Stimulated activated CD8-positive, alpha-beta memory T cell treated with anti-CD3 and anti-CD28 coated beads, Interleukin-7, amount 100 ng/mL, for 4 hours (primary cell): ENCODE measurements around the gene CYP46A1.

Source experiments
- DNase-seq, 2 donors: peaks; one replicate each; pipeline ENCODE4 v3.0.0-alpha.2; 2020; ENCODE audit warnings: low read depth in 2 of 2

The CYP46A1 gene

DNA sequence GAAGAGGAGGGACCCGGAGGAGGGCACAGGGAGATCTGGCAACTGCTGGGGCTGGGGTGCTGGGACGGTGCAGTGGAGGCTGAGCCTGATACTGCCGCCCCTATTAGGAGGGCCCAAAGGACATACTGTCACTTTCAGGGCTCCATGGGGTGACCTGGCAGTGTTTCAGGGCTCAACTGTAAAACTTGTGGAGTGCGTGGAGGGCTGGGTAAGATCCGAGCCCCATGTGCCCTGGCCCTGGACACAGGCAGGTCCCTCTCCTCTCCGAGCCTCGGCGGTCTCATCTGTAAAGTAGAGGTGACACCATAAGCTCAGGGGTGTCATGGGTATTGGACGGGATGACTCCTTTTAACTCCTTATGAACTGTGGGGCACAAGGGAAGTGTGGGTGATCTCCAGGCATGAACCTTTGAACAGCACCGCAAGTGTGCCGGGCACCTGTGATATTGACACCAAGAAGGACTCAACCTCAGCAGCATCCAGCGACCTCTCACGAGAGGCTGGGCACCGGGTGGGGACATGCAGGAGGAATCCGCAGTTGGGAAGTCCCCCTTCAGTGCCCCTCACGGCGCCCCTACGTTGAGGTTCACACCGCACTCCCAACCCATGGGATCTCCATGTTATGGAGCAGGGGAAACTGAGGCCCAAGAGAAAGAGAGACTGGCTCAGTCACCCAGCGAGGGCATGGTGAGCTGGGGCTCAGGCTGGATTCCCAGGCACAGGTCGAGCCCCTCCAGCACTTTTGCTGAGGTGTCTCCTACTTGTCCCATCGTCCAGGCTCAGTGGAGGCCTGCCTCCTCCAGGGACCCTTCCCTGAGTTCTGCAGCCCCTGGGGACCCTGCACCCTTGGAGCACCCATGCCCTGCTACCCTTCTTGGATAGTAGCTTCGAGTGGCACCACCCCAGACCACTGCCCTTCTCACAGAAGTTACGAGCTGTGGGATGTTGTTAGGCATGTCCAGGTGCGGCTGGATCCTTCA is 58.7 kb downstream of the CYP46A1 start:
- DNase-seq, result no peak

DNA sequence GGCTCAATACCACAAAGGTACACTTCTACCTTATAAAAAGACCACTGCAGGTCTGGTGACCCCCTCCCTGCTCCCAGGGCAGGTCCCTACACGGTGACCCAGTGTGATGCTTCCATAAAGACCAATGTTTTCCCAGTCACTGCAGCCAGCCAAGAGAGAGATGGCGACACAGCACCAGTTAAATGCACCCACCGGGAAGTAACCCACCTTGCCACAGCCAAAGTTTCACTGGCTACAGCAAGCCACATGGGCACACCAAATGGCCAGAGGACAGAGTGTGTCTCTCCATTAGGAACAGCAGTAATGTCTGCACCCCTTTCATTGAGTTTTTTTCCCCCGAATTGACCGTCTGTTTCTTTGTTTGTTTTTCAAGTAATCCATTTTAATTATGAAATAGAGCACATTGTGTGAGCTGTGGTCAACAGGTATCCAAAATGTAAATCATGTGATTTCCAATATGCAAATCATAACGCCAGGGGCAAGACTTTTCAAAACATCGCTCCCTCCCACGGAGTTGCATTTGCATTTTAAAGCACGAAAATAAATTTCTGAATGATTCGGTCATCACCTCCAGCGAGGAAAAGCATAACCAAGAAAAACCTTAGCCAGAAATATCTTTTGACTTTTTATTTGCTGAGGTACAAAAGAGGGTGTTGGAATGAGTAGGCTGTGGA is 60.2 kb downstream of the CYP46A1 start:
- no peak for DNase-seq

GRCh38 chr14:99744873-99745224 is 60.8 kb downstream of the CYP46A1 start:
- no peak for DNase-seq

DNA sequence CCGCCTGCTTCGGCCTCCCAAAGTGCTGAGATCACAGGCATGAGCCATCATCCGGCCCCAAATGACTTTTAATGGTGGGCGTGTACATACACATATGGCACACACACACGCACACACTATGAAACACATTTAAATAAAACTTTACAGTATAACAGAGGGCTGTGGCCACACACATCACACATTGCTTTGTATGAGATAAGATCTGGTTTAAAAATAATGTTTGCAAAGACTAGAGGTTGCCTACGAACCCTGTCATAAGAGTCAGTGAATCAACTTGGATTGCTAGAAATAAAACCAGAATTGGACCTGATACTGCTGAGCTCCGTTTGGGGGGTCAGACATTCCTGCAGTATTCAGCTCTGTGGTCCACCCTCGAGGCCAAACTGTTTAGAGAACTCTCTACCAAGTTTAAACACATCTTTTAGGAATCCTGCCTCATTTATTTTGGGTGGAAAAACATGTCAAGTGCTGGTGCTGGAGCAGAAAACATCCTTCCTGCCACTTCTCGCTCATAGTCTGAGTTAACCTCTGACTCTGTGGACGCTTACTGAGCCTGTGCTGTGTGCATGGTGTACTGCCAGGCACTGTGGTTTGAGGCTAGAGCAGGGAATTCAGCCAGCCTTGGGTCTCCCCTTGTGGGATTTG is 61.3 kb downstream of the CYP46A1 start:
- DNase-seq, result no peak

DNA sequence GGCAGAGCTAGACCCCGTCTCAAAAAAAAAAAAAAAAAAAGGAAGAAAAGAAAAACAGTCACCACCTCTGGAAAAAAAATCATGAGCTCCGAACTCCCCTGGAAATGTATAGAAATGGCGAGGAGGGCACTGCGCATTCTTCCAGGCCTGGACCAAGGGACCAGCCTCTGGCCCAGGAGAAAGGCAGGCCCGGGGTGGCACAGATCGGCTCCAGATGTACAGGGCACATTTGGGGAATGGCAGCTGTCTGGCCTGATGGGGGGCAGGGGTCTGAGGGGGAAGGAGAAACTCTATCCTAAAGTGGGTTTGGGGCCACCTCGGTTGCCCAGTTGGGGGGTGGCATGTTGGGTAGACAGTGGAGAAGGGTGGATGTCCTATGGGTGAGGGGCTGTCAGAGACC is 63.1 kb downstream of the CYP46A1 start:
- DNase-seq, result no peak

DNA sequence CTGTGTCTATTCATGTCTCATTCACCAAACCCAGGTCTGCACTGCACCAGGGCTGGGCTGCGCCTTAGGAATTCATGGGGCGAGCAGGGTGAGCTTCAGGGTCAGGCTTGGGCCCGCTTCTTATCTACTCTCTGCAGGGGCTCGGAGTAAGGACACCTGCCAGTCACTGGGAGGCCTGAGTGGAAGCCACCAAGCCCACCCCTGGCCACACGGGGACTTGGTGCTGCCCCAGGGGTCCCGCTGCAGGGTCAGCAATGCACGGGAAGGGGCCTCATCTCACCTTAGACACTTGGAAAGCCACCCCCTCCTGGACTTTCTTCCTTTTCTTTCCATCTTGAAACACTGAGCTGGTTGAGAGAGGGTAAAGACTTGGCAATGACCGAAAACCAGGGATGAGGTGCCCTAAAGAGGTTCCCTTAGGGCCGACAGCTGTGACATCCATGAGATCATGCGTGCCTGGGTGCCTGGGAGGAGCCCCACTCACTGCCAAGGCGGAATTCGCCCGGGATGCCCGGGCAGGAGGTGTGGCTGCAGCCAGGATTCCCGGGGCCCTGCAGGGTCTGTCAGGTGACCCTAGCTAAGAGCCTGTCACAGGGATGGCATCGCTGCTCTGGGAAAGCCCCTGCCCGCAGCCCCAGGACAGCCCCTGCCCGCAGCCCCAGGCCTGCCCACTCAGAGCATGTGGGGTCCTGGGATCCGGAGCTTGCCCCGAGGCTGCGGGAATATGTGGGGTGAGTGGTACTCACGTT is 63.7 kb downstream of the CYP46A1 start:
- no peak for DNase-seq

DNA sequence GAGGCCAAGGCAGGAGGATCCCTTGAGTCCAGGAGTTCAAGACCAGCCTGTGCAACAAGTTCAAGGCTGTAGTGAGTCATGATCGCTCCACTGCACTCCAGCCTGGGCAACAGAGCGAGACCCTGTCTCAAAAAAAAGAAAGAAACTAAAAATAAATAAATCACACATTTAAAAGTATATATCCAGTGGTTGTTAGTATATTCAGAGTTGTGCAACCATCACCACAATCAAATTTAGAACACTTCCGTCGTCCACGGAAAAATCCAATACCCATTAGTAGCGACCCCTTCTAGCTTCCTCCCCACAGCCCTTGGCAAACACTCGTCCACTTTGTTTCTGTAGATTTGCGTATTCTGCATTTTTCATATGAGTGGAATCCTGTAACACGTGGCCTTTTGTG is 64.4 kb downstream of the CYP46A1 start:
- no peak for DNase-seq

- DNase-seq, result no peak
These were observed 65.0 kb downstream of the CYP46A1 start for GRCh38 chr14:99749142-99749541.

DNA sequence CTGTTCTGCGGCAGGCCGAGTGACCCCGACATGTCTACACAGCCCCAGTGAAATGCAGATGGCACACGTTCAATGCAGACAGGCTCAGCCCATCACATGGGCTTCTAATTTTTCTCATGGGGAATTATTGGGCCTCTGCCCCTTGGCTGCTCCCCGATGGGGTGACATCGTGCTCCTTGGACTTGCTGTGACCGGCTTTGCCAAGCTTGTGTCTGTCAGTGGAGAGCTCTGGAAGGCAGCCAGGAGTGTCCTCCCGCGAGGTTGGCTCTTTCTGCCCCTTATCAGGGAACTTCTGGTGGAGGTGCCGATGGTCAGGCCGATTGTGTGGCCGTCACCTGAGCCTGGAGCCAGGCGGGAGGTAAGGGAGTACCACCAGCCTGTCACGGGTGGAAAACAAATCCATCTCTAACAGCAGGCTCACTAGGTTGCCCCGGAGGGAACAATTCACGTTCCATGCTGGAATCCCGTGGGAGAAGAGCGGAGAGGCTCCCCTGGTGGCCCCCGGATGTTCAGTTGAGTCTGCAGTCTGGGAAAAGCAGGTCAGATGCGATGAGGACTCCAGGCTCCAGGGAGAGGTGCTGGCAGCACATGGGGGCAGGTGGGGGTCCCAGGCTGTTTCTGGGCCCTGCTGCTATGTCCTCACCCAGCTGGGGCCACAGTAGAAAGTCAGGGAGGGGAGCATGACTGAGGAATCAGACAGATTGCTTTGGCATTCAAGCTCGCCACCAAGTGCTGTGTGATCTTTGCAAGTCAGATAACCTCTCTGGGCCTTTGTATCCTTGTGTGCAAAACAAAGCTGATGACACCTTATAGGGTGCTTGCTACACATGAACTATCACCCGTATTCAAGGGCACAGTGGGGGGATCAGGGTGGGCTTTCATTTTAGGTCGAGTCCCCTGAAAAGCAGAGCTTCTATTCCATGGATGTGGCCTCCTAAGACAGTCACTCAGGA is 65.9 kb downstream of the CYP46A1 start:
- no peak for DNase-seq

DNA sequence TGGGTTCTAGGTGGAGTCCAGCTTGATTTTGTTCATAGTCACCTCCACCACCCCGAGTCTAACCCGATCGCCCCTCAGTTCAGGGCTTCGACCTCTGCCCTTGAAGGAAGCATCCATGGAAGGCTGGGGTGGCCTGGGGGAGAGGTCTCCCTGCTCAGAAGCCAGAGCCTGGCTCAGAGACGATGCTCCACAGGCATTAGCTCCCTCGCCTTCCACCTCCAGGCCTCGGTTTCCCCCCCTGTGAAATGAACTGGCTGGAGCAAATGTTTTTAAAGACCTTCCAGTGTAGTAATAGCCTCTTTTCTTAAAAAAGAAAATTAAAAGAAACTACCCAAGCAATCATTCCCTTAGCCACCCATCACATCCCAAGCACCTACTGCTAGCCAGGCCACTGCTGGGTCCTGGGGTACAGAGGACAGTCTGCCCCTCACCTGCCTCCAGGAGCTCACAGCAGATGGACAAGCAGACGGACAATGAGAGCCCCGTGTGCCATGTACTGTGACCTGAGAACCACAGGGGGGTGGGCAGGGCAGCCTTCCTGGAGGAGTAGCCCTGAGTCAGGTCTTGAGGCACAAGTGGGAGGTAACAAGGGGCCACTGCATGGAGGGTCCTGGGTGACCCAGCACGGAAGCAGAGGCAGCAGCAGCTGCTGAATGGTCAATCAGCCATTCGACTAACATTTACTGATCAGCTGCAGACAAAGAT is 66.8 kb downstream of the CYP46A1 start:
- DNase-seq, result no peak

DNA sequence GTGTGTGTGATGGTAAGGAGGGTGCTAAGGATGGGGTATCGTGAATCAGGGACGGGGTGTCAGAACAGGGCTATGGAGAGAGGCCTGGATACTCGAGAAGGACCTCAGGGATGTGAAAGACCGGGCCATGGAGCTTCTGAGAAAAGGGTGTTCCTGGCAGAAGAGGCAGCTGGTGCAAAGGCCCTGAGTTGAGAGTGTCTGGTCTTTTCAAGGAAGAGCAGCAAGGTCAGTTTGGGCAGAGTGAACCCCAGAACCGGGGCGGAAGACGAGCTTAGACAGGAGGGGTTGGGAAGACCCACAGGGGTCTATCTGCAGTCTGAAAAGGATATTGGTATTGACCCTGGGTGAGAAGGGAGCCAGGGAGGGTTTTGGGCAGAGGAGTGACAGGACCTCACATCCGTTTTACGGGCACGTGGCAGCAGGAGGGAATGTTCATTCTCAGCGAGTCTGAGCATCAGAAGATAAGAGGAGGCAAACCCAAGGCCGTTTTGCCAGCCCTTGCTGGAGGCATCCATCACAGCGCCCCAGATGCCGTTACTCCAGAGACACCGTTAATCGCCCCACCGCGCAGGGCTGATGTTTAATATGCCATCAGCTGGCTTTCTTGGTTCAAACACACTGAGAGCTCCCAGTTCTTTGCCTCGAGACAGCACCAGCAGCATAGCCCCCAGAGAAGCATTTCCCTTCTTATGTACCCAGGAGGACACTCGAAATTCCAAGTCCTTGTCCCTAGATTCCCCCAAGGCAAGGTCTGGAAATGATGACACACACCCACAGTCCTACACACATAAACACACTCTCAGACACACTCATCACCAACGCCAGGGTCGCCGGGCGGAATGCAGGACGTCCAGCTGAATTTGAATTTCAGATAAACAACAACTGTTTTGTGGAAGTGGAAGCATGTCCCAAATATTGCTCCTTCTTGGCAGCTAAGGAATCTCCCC is 67.7 kb downstream of the CYP46A1 start:
- DNase-seq, result no peak

DNA sequence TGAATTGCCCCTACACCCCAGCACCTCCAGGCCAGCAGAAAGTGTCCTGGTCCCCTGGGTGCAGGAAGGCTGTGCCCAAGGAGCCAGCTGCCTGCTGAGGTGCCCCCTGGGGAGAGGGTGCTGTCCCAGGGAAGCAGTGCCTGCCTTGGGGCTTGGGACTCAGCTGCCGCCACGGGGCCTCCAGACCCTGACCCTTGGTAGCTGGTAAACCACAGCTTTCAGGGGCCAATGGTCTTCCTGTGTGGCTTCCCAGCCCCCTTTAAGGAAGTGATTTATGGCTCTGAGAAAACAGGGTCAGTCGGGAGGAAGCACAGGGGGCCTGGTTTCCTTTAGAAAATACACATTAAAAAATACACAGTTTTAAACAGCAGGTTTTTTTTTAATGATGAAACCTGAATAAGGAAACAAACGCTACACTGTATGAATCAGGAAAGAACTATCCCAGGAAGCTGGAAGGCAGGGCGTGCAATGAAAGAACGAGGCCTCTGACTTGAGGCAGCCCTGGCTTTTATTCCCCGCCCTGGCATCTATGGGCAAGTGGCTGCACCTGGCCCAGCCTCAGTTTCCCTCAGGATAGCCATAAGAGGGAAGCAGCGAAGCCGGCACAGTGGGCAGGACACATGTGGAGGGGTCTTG is 68.5 kb downstream of the CYP46A1 start:
- no peak for DNase-seq

DNA sequence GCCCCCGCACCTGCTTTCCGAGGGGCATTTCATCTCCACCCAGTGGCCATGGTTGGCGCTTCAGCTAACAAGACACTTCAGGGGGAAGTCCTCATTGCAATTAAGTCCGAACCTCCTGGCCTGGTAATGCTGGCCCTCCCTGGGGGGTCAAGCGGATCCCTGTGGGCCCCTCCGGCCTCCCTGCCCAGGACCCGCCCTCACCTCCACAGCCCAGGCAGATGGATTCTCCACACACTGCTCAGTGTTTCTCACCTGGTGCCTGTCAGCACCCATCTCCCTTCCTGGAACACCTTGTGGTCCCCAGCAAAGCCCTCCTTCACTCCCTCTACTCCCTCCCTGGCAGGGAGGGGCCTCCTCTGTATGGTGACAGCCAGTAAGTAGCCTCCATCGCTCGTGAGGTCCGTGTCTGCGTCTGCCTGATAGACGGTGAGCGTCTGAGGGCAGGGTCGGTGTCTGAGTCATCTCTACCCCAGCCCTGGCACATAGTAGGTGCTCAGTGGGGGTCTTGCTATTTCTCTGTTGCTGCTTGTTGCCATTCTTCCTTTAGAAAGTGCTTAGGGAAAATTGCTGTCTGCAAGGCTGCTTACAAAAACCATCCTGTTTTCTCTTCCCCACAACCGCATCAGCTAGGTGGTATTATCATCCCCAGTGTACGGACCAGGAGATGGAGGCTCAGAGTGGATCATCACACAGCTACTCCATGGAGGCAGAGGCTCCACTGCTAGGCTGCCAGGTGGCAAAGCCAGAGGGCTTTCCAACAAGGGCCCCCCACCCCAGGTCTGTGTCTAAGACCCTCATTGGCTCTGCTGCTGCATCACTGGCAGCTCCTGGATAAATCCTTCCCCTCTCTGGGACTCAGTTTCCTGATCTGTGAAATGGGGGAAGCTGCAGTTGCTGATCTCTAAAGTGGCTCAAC is 69.4 kb downstream of the CYP46A1 start:
- no peak for DNase-seq

DNA sequence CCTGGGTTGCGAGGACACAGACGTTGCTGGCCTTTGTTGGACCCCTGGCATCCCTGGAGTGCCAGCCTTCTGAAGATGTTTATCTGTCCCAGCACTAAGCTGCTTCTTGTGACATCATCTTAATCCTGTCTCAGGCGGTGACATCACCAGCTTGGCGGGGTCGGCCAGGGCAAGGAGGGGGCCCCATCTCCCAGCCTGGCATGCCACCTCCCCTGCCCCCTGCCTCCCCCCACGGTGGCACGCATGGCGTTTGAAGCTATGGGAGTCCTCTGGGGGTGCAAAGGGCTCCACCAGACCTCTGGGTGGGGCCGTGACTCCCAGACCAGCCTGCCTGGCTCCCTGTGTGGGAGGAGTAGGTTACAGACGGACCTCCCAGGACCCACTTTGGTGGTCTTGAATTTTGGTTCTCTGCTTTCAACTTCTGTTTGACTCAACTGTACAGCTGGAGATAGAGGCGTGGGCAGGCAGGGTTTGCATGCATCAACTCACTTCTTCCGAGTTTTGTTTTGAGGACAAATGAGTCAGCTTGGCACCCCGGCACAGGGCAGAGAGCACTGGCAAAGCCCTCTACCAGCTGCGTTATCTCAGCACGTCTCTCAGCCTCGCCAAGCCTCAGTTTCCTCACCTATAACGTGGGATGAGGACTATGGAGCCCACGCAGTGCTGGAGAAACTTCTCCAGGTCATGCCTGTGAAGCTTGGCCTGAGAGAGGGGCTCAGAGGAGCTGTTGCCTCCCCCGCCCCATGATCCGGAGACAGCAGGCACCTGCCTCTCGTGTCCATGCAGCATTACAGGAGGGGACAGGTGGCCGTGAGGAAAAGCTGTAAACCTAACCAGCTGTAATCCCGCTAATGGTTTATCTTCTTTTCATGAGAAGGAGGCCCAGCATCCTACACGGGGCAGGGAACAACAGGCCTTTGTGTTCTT is 70.3 kb downstream of the CYP46A1 start:
- no peak for DNase-seq

DNA sequence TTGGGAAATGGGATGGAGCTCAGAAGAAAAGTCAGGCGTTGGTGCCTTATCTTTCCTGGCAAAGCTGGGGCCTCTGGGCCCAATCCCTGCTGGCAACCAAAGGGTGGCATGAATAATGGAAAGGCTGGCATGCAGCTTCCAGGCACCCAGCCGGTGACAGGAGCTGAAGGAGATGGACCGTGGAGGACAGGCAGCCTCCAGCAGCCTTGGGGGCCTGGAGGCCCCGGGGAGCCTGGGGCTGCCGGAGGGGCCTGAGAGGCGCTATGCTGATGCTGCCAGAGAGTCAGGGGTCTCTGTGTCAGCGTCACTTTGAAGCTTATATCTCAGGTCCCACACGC is 70.9 kb downstream of the CYP46A1 start:
- DNase-seq, result no peak
